OCI-M2 (cell line): ENCODE results near the gene MAPK1IP1L.

Experiments used
- DNase-seq: peaks from one replicate; lab custom pipeline; 2025; ENCODE audit not compliant: unreplicated experiment; lab: John Stamatoyannopoulos, UW

MAPK1IP1L gene

GRCh38 chr14:55094292-55095157 is 43.1 kb downstream of the MAPK1IP1L start:
- DNase-seq = no peak

GRCh38 chr14:55097881-55098560 is 46.6 kb downstream of the MAPK1IP1L start:
- DNase-seq = no peak

- no peak for DNase-seq
Measured at GRCh38 chr14:55098561-55098898, 47.1 kb downstream of the MAPK1IP1L start.

GRCh38 chr14:55099756-55100155 is 48.3 kb downstream of the MAPK1IP1L start:
- DNase-seq = no peak

GRCh38 chr14:55101698-55102097 is 50.3 kb downstream of the MAPK1IP1L start:
- DNase-seq = no peak

GRCh38 chr14:55102141-55102621 is 50.7 kb downstream of the MAPK1IP1L start:
- no peak for DNase-seq

- no peak for DNase-seq
Measured at GRCh38 chr14:55103005-55103640, 51.7 kb downstream of the MAPK1IP1L start.

GRCh38 chr14:55103971-55104954 is 52.8 kb downstream of the MAPK1IP1L start:
- no peak for DNase-seq

- DNase-seq = no peak
Measured at GRCh38 chr14:55105991-55106390, 54.5 kb downstream of the MAPK1IP1L start.

- DNase-seq = peak; percentile 89
Measured at GRCh38 chr14:55107766-55108554, 56.5 kb downstream of the MAPK1IP1L start.

- DNase-seq = no peak
Measured at GRCh38 chr14:55109836-55110235, 58.4 kb downstream of the MAPK1IP1L start.

- no peak for DNase-seq
Measured at GRCh38 chr14:55111122-55111708, 59.8 kb downstream of the MAPK1IP1L start.

GRCh38 chr14:55114720-55115119 is 63.3 kb downstream of the MAPK1IP1L start:
- no peak for DNase-seq

- no peak for DNase-seq
Measured at GRCh38 chr14:55115460-55115859, 64.0 kb downstream of the MAPK1IP1L start.

GRCh38 chr14:55115861-55116245 is 64.4 kb downstream of the MAPK1IP1L start:
- DNase-seq = no peak

- DNase-seq = no peak
Measured at GRCh38 chr14:55116246-55117030, 65.0 kb downstream of the MAPK1IP1L start.

GRCh38 chr14:55117803-55118441 is 66.5 kb downstream of the MAPK1IP1L start:
- DNase-seq = no peak

- no peak for DNase-seq
Measured at GRCh38 chr14:55118761-55119160, 67.3 kb downstream of the MAPK1IP1L start.
